ENCODE data around the gene NEMF.
A peak's percentile ranks its signal among the peaks of the same experiment; 100 is the strongest.
"Not testable (repeated sequence)": the region's sequence is repeated elsewhere in the genome, so short reads cannot be mapped to it uniquely, and the experiment has no call there.

Gene NEMF

GRCh38 chr14:49796025-49796424, 56.6 kb downstream of the NEMF start:
- DNase-seq: no peak

- DNase-seq: no peak
Observed at GRCh38 chr14:49792618-49793017, 60.0 kb downstream of the NEMF start.

GRCh38 chr14:49786315-49786714, 66.3 kb downstream of the NEMF start:
- DNase-seq: no peak

- no peak for DNase-seq
Observed at GRCh38 chr14:49783394-49784014, 69.1 kb downstream of the NEMF start.

- not testable (repeated sequence) for DNase-seq
Observed at GRCh38 chr14:49781040-49781439, 71.5 kb downstream of the NEMF start.

GRCh38 chr14:49778421-49778820, 74.2 kb downstream of the NEMF start:
- DNase-seq: no peak

GRCh38 chr14:49774106-49774505, 78.5 kb downstream of the NEMF start:
- DNase-seq: no peak

GRCh38 chr14:49771691-49772090, 80.9 kb downstream of the NEMF start:
- DNase-seq: not testable (repeated sequence)

- DNase-seq: peak; percentile 76 to 79
Observed at GRCh38 chr14:49770212-49770817, 82.3 kb downstream of the NEMF start.

GRCh38 chr14:49769581-49770211, 82.9 kb downstream of the NEMF start:
- DNase-seq: peak in 1 of 2 experiments; percentile 12

- DNase-seq: peak in 1 of 2 experiments; percentile 30
Observed at GRCh38 chr14:49769171-49769570, 83.4 kb downstream of the NEMF start.

GRCh38 chr14:49768301-49769121, 84.1 kb downstream of the NEMF start:
- peak in 1 of 2 experiments; percentile 61 for DNase-seq

- DNase-seq: peak; percentile 71 to 94
Observed at GRCh38 chr14:49767571-49768300, 84.9 kb downstream of the NEMF start, which contains the start of gene KLHDC2. TSS of gene KLHDC2 (plus strand) at chr14:49768153. CDS start at chr14:49768469, 316 bp downstream.

- DNase-seq: no peak
Observed at GRCh38 chr14:49767270-49767570, 85.4 kb downstream of the NEMF start.

- DNase-seq: peak in 1 of 2 experiments; percentile 18
Observed at GRCh38 chr14:49766839-49767238, 85.7 kb downstream of the NEMF start.

- DNase-seq: no peak
Observed at GRCh38 chr14:49761839-49762551, 90.6 kb downstream of the NEMF start.

- no peak for DNase-seq
Observed at GRCh38 chr14:49755378-49755777, 97.2 kb downstream of the NEMF start.

- DNase-seq: no peak
Observed at GRCh38 chr14:49754570-49755097, 98.0 kb downstream of the NEMF start.

GRCh38 chr14:49746476-49746875, 106.1 kb downstream of the NEMF start:
- DNase-seq: not testable (repeated sequence)

- no peak for DNase-seq
Observed at GRCh38 chr14:49745191-49745590, 107.4 kb downstream of the NEMF start.

GRCh38 chr14:49735669-49736068, 116.9 kb downstream of the NEMF start:
- not testable (repeated sequence) for DNase-seq

GRCh38 chr14:49733836-49734235, 118.8 kb downstream of the NEMF start:
- DNase-seq: no peak
